ENCODE results near the gene COL4A1. TPM values are rescaled to one million over a fixed set of nuclear protein-coding genes. Genes with fewer than 3 reads are reported as not detected.

COL4A1 gene
- total RNA-seq, 6 donors from 2014 or later, result 81.7 to 309 (median 167) TPM

DNA sequence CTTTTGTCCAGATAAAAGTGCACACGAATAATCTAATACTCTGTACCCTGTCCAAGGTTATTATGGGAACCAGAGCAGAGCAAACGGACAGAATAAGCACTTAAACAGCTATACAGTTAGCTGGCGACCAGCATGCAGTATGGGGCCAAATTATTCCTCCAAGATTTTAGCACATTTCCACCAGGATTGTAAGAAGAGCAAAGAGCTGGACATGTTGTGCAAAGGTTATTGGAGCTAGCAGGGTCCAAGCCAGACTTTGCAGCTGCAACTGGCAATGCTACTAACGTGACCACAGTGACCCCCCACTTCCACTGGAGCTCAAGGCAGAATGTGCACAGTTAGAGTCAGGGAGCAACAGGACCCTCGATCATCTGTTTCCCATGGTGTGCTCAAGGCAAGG lies 89.9 kb downstream of the COL4A1 start:
- Histone ChIP-seq H3K4me3 (no peak overlapping the region), H3K9me3 (no peaks in the 10 kb centered on the region), H3K27ac (peak overlapping the region in 3 of 4 donors; percentile 37 to 67 (median 67)), H3K36me3 (peaks cover 0 to 20% (median 5%) of the 10 kb centered on the region in 4 donors), H3K4me1 (peaks cover 17 to 34% (median 24%) of the 10 kb centered on the region in 4 donors), H3K27me3 (no peaks in the 10 kb centered on the region)
- TF ChIP-seq, protein P1, sequence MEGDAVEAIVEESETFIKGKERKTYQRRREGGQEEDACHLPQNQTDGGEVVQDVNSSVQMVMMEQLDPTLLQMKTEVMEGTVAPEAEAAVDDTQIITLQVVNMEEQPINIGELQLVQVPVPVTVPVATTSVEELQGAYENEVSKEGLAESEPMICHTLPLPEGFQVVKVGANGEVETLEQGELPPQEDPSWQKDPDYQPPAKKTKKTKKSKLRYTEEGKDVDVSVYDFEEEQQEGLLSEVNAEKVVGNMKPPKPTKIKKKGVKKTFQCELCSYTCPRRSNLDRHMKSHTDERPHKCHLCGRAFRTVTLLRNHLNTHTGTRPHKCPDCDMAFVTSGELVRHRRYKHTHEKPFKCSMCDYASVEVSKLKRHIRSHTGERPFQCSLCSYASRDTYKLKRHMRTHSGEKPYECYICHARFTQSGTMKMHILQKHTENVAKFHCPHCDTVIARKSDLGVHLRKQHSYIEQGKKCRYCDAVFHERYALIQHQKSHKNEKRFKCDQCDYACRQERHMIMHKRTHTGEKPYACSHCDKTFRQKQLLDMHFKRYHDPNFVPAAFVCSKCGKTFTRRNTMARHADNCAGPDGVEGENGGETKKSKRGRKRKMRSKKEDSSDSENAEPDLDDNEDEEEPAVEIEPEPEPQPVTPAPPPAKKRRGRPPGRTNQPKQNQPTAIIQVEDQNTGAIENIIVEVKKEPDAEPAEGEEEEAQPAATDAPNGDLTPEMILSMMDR (IDR thresholded peaks at IDR 0.05), result no peak
- TF ChIP-seq POLR2A (IDR thresholded peaks at IDR 0.05) (no peak), POLR2AphosphoS5 (IDR thresholded peaks at IDR 0.05) (no peak), EP300 (IDR thresholded peaks at IDR 0.05) (no peak)
- no peak for DNase-seq
- no peak for ATAC-seq (ENCODE audit: low FRiP score in 2 of 2)
- WGBS, 2 donors, result 48 to 50% methylated on average over 5 of the region's 5 CpGs

DNA sequence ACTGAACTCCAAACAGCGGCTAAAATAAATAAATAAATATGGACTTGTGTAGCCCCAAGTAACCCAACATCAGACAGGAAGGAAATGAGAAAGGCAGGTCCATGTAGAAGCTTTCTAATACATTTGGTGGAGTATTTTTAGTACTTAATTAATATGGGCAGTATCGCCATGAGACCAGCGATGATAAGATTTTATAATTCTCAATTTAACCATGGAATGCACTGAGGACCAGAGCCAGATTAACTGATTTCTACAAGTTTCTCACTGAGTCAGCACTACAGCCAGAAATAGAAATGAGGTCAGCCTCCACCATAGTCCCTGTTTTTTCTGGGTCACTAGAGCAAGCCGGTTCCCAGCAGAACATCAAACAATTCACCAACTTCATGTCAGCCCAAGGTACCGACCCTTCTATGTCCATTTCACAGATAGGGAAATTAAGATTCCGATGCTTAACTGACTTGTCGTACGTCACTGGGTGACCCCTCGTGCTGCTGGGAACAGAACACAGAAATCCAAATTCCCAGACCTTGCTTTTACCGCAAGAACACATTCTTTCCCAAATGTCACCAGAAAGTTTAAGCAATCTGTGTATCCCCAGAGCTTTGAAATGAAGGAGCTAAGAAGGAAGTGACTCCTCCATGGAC lies 90.4 kb downstream of the COL4A1 start:
- no peaks in the 10 kb centered on the region for H3K27me3 ChIP-seq
- H3K4me1 ChIP-seq, result peaks cover 12 to 29% (median 20%) of the 10 kb centered on the region in 4 donors
- peaks cover 0 to 26% (median 10%) of the 10 kb centered on the region in 4 donors for H3K36me3 ChIP-seq
- no peaks in the 10 kb centered on the region for H3K9me3 ChIP-seq
- TF ChIP-seq POLR2AphosphoS5 (IDR thresholded peaks at IDR 0.05) (peak; percentile 53 to 73), EP300 (IDR thresholded peaks at IDR 0.05) (peak in 3 of 4 donors; percentile 72 to 85 (median 82)), POLR2A (IDR thresholded peaks at IDR 0.05) (no peak)
- H3K27ac ChIP-seq, result peak overlapping the region; percentile 37 to 77 (median 72)
- WGBS, 2 donors, result 62 to 63% methylated on average over 10 of the region's 10 CpGs
- DNase-seq, result no peak
- peak; percentile 42 to 48 for ATAC-seq (ENCODE audit: low FRiP score in 2 of 2)
- H3K4me3 ChIP-seq, result no peak overlapping the region

DNA sequence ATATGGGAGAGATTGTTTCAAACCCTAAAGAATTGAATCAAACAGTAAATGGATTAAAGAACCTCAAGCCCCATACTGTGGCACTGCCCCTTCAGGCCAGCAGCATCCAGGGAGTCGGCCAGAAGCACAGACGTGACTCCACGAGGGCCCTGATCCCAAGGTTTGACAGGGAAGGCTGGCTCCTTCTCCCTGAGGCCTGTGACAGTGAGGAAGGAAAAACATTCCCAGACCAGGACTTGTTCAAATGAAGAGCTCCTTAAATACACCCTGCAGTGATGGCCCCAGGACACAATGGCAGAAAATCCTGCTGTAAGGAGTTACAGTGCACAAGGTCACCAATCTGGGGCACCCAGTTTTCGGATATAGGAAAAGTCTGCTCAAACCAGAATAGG lies 91.0 kb downstream of the COL4A1 start:
- Histone ChIP-seq H3K9me3 (no peaks in the 10 kb centered on the region), H3K27me3 (no peaks in the 10 kb centered on the region), H3K4me1 (peaks cover 12 to 27% (median 20%) of the 10 kb centered on the region in 4 donors), H3K4me3 (no peak overlapping the region), H3K36me3 (peaks cover 0 to 31% (median 12%) of the 10 kb centered on the region in 4 donors), H3K27ac (peak overlapping the region; percentile 37 to 77 (median 72))
- 41 to 44% methylated on average over 4 of the region's 4 CpGs for WGBS, 2 donors
- ATAC-seq (ENCODE audit: low FRiP score in 2 of 2) (no peak), DNase-seq (no peak)
- TF ChIP-seq POLR2A (IDR thresholded peaks at IDR 0.05), result peak in 1 of 4 donors; percentile 23
- TF ChIP-seq, protein P1 (IDR thresholded peaks at IDR 0.05), result no peak

DNA sequence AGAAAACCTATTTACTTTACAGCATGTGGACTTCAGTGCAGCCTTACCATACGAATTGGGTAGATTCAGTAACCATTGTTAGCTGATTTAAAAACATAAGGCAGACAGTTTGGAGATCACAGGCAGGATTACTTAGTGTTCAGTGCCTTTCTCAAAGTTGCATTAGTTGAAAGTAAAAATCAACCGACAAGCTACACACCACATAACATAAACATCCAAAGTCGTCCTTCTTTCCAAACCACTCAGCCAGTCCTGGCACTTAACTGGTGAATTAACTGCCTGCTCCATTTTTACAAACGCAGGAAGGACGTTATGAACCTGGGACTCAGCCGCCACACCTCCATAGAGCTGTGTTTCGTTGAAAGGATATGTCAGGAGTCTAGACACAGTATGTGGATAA lies 91.4 kb downstream of the COL4A1 start:
- Histone ChIP-seq H3K27ac (peak overlapping the region; percentile 37 to 77 (median 72)), H3K36me3 (peaks cover 0 to 35% (median 16%) of the 10 kb centered on the region in 4 donors), H3K9me3 (no peaks in the 10 kb centered on the region), H3K4me3 (no peak overlapping the region), H3K27me3 (no peaks in the 10 kb centered on the region), H3K4me1 (peaks cover 12 to 26% (median 20%) of the 10 kb centered on the region in 4 donors)
- no peak for ATAC-seq (ENCODE audit: low FRiP score in 2 of 2)
- 51 to 64% methylated on average over 7 of the region's 7 CpGs for WGBS, 2 donors
- no peak for DNase-seq
- TF ChIP-seq POLR2A (IDR thresholded peaks at IDR 0.05) (no peak), POLR2AphosphoS5 (IDR thresholded peaks at IDR 0.05) (no peak), EP300 (IDR thresholded peaks at IDR 0.05) (no peak)
- TF ChIP-seq, protein P1 (IDR thresholded peaks at IDR 0.05), result no peak

DNA sequence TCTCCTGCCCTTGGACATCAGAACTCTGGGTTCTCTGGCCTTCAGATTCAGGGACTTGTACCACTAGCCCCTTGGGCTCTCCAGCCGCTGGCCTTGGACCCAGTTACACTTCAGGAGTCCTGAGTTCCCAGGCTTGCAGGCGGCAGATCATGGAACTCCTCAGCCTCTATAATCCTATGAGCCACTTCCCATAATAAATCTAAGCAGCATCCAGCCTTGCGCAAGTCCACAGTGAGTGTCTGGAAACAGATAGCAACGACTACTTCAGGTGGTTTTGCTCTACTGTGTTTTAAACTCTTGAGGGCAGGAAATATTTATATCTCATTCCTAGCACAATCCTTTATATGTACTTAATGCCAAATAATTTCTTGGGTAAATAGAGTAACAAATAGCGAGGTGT lies 92.3 kb downstream of the COL4A1 start:
- Histone ChIP-seq H3K4me3 (no peak overlapping the region), H3K27ac (peak overlapping the region in 1 of 4 donors; percentile 48), H3K9me3 (no peaks in the 10 kb centered on the region), H3K4me1 (peaks cover 12 to 26% (median 20%) of the 10 kb centered on the region in 4 donors), H3K27me3 (no peaks in the 10 kb centered on the region), H3K36me3 (peaks cover 0 to 44% (median 18%) of the 10 kb centered on the region in 4 donors)
- ATAC-seq (ENCODE audit: low FRiP score in 2 of 2) (no peak), DNase-seq (no peak)
- WGBS, 2 donors, result 66 to 78% methylated on average over 5 of the region's 5 CpGs
- TF ChIP-seq EP300 (IDR thresholded peaks at IDR 0.05), result no peak
- no peak for TF ChIP-seq POLR2A (IDR thresholded peaks at IDR 0.05)
- TF ChIP-seq, protein P1 (IDR thresholded peaks at IDR 0.05), result no peak
- no peak for TF ChIP-seq POLR2AphosphoS5 (IDR thresholded peaks at IDR 0.05)

All from upper lobe of left lung (tissue), 6 donors.